AG09319 (cell line): ENCODE results near the gene SPATA20.

Experiments used
- DNase-seq: peaks from one replicate; pipeline ENCODE4 v3.0.0-alpha.2; 2010; ENCODE audit warnings: low read depth; ENCODE audit errors: extremely low read depth
- CTCF ChIP-seq: IDR thresholded peaks from 2 replicates; pipeline ENCODE4 v1.5.1; 2011; ENCODE audit warnings: low read depth, mild to moderate bottlenecking, inconsistent platforms, low read length, moderate library complexity

The SPATA20 gene

GRCh38 chr17:50566886-50567285 is 19.9 kb downstream of the SPATA20 start:
- DNase-seq, result no peak
- no peak for TF ChIP-seq CTCF

- DNase-seq, result no peak
- no peak for TF ChIP-seq CTCF
These were observed 21.7 kb downstream of the SPATA20 start for GRCh38 chr17:50568659-50569058.

- TF ChIP-seq CTCF, result no peak
- DNase-seq, result no peak
These were observed 22.6 kb downstream of the SPATA20 start for GRCh38 chr17:50569592-50569991.

GRCh38 chr17:50570032-50570431 is 23.1 kb downstream of the SPATA20 start:
- DNase-seq, result no peak
- TF ChIP-seq CTCF, result no peak

GRCh38 chr17:50570528-50570927 is 23.6 kb downstream of the SPATA20 start:
- DNase-seq, result no peak
- TF ChIP-seq CTCF, result no peak

GRCh38 chr17:50571681-50572080 is 24.7 kb downstream of the SPATA20 start:
- DNase-seq, result no peak
- TF ChIP-seq CTCF, result no peak

- TF ChIP-seq CTCF, result no peak
- DNase-seq, result no peak
These were observed 25.6 kb downstream of the SPATA20 start for GRCh38 chr17:50572541-50572940.
